ENCODE measurements around the gene CCBE1.

Gene CCBE1

DNA sequence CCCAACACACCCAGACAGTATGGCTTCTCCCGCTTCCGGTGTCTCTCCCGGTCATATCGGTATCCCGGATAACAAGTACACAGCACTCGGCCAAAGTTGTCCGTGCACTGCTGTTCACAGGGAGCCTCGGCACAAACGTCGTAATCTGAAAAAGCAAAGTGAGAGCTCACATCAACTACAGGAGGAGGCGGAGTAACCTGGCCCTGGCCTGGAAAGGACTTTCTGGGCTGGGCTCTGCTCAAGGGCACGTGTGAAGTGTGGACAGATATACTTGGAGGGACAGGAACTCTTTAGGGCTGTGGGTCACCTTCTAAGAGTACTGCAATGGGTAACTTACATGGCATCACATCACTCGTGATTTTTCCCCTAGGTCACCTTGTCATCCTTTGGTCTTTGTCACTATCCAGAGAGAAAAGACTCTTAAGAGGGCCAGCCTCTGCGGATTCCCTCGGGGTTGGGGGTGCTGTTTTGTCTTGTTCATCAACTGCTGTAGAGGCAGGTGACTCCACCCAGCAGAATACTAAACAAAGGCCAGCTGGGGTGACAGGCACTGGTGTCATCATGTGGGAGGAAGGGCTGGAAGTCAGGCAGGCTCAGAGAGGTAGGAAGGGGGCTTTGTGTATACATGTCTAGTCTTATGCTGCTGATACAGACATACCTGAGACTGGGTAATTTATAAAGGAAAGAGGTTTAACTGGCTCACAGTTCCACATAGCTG is 227.6 kb downstream of the CCBE1 start:
- no peak for TF ChIP-seq CTCF (IDR thresholded peaks at IDR 0.05; ENCODE audit: poor library complexity, severe bottlenecking)
- no peak for ATAC-seq (ENCODE audit: low read depth)
- H3K9me3 ChIP-seq (ENCODE audit: severe bottlenecking): no peaks in the 10 kb centered on the region

DNA sequence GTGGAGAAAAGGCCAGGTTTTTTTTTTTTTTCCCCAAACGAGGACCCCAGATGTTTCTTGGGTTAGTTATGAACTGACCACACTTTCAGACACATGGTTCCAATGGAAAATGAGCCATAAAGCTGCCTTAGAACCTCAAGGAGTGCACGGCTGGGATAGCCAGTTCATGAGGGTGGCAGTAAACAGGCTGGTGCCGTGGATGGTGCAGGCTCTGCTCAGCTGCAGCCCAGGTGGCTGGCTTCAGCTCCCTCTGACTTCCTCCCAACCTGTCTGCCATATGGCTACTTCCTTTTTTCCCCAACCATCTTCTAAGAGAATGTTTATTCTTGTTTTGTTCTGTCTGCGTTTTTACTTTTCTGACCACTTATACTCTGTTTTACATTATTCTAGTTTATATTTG is 228.4 kb downstream of the CCBE1 start:
- Histone ChIP-seq H3K4me1 (ENCODE audit: insufficient read depth, poor library complexity, severe bottlenecking) (no peaks in the 10 kb centered on the region), H3K9me3 (ENCODE audit: severe bottlenecking) (no peaks in the 10 kb centered on the region), H3K36me3 (ENCODE audit: low read depth) (peaks cover 6% of the 10 kb centered on the region; the same call in 1 of the 2 replicates), H3K4me3 (ENCODE audit: severe bottlenecking) (no peak overlapping the region), H3K27ac (ENCODE audit: poor library complexity, severe bottlenecking) (no peak overlapping the region), H3K27me3 (ENCODE audit: insufficient read depth, poor library complexity, severe bottlenecking) (no peaks in the 10 kb centered on the region)
- TF ChIP-seq CTCF (IDR thresholded peaks at IDR 0.05; ENCODE audit: poor library complexity, severe bottlenecking): no peak
- DNase-seq (ENCODE audit: low spot score) (no peak), ATAC-seq (ENCODE audit: low read depth) (no peak)

More for the DNA sequence above, 227.6 kb downstream of the CCBE1 start:
- no peak overlapping the region for H3K27ac ChIP-seq (ENCODE audit: poor library complexity, severe bottlenecking)
- H3K36me3 ChIP-seq (ENCODE audit: low read depth): peaks cover 6% of the 10 kb centered on the region; the same call in 1 of the 2 replicates
- H3K4me3 ChIP-seq (ENCODE audit: severe bottlenecking): no peak overlapping the region
- H3K27me3 ChIP-seq (ENCODE audit: insufficient read depth, poor library complexity, severe bottlenecking): no peaks in the 10 kb centered on the region
- no peaks in the 10 kb centered on the region for H3K4me1 ChIP-seq (ENCODE audit: insufficient read depth, poor library complexity, severe bottlenecking)
- no peak for DNase-seq (ENCODE audit: low spot score)

DNA sequence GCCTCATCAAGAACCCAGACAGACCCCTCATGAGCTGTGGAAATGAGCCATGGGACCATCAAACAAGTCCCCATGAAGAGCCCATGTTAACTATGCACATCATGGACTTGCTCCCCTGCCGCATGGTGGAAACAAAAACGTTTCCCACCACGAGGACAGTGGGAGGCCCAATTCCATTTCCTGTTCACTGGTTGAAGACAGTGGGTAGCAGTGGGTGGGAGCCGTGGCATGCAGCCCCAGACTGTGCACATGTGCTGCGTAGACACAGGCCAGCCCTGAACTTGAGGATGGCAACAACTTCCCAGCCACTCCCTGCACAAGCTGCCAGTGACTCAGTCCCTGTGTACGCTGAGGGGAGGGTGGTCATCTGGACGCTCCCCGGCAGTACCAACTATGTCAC is 229.7 kb downstream of the CCBE1 start:
- TF ChIP-seq CTCF (IDR thresholded peaks at IDR 0.05; ENCODE audit: poor library complexity, severe bottlenecking): no peak
- no peaks in the 10 kb centered on the region for H3K9me3 ChIP-seq (ENCODE audit: severe bottlenecking)
- ATAC-seq (ENCODE audit: low read depth) (no peak), DNase-seq (ENCODE audit: low spot score) (no peak)
- no peaks in the 10 kb centered on the region for H3K27me3 ChIP-seq (ENCODE audit: insufficient read depth, poor library complexity, severe bottlenecking)
- H3K27ac ChIP-seq (ENCODE audit: poor library complexity, severe bottlenecking): no peak overlapping the region
- no peak overlapping the region for H3K4me3 ChIP-seq (ENCODE audit: severe bottlenecking)
- peaks cover 6% of the 10 kb centered on the region; the same call in 1 of the 2 replicates for H3K36me3 ChIP-seq (ENCODE audit: low read depth)
- H3K4me1 ChIP-seq (ENCODE audit: insufficient read depth, poor library complexity, severe bottlenecking): no peaks in the 10 kb centered on the region

GRCh38 chr18:59466980-59467379 is 230.2 kb downstream of the CCBE1 start:
- Histone ChIP-seq H3K27ac (ENCODE audit: poor library complexity, severe bottlenecking) (no peak overlapping the region), H3K27me3 (ENCODE audit: insufficient read depth, poor library complexity, severe bottlenecking) (no peaks in the 10 kb centered on the region), H3K4me3 (ENCODE audit: severe bottlenecking) (no peak overlapping the region), H3K9me3 (ENCODE audit: severe bottlenecking) (no peaks in the 10 kb centered on the region), H3K4me1 (ENCODE audit: insufficient read depth, poor library complexity, severe bottlenecking) (peaks cover 1% of the 10 kb centered on the region), H3K36me3 (ENCODE audit: low read depth) (peaks cover 6% of the 10 kb centered on the region; the same call in 1 of the 2 replicates)
- ATAC-seq (ENCODE audit: low read depth) (no peak), DNase-seq (ENCODE audit: low spot score) (no peak)
- TF ChIP-seq CTCF (IDR thresholded peaks at IDR 0.05; ENCODE audit: poor library complexity, severe bottlenecking): no peak

DNA sequence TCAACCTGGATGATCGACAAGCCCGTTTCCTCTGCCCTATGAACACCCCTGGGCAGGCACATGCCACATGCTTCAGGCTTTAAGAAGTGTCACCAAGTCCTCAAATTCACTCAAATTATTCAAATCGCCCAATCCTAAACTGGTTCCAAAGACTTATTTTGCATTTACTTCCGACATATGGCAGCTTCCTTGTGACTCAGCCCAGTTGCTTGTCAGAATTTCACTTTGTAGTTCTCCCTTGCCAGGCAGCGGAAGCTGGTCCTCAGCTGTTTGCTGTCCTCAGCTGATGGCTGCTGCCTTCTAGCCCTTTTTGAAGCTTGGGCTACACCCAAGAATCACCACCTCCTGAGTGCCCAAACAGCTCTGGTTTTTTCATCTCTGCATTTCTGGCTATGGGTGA is 232.7 kb downstream of the CCBE1 start:
- Histone ChIP-seq H3K4me3 (ENCODE audit: severe bottlenecking) (no peak overlapping the region), H3K9me3 (ENCODE audit: severe bottlenecking) (no peaks in the 10 kb centered on the region), H3K36me3 (ENCODE audit: low read depth) (peaks cover 6% of the 10 kb centered on the region; the same call in 1 of the 2 replicates), H3K27me3 (ENCODE audit: insufficient read depth, poor library complexity, severe bottlenecking) (no peaks in the 10 kb centered on the region), H3K27ac (ENCODE audit: poor library complexity, severe bottlenecking) (no peak overlapping the region), H3K4me1 (ENCODE audit: insufficient read depth, poor library complexity, severe bottlenecking) (peaks cover 8% of the 10 kb centered on the region)
- TF ChIP-seq CTCF (IDR thresholded peaks at IDR 0.05; ENCODE audit: poor library complexity, severe bottlenecking): no peak
- ATAC-seq (ENCODE audit: low read depth) (no peak), DNase-seq (ENCODE audit: low spot score) (no peak)

Measured in RWPE2 (cell line).